Measurements from ENCODE around the gene UFC1.

DNA sequence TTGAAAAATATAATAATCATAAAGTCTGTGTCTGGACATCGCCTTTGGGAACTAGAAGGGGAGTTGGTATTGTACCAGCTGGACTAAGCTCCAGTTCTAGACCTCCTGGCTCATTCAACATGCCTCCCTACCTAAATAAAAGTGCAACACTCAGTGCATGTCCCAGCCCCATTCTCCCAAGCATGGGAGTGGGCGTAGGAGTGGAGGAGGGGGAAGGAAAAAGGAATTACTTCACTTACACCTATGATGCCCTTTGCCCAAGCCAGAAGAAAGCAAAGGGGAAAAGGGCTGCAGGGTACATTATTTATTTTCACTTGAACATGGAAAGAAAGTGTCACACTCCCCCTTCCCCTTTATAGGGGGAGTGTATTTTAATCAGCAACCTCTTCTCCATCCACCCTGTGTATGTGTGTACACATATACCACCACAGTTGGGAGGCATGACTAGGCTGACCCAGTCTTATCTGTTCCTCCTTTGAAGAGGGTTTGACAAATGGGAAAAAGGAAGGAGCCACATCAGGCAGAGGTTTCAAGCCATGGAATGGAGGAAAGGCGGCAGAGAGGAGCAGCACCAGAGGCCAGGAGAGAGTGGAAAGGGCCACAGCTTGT lies 32.6 kb upstream of the UFC1 start:
- TF ChIP-seq, protein P1, sequence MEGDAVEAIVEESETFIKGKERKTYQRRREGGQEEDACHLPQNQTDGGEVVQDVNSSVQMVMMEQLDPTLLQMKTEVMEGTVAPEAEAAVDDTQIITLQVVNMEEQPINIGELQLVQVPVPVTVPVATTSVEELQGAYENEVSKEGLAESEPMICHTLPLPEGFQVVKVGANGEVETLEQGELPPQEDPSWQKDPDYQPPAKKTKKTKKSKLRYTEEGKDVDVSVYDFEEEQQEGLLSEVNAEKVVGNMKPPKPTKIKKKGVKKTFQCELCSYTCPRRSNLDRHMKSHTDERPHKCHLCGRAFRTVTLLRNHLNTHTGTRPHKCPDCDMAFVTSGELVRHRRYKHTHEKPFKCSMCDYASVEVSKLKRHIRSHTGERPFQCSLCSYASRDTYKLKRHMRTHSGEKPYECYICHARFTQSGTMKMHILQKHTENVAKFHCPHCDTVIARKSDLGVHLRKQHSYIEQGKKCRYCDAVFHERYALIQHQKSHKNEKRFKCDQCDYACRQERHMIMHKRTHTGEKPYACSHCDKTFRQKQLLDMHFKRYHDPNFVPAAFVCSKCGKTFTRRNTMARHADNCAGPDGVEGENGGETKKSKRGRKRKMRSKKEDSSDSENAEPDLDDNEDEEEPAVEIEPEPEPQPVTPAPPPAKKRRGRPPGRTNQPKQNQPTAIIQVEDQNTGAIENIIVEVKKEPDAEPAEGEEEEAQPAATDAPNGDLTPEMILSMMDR (IDR thresholded peaks at IDR 0.05): no peak
- no peak for TF ChIP-seq EZH2 (IDR thresholded peaks at IDR 0.05; ENCODE audit: borderline replicate concordance, insufficient read depth, low read depth, low read length, poor library complexity, severe bottlenecking)
